HCT116 (cell line): ENCODE measurements around the gene LRRC4C. TPM values are rescaled to one million over a fixed set of nuclear protein-coding genes. Genes with fewer than 3 reads are reported as not detected.

Source experiments
- ATAC-seq: fragments of 200-7000 bp; cut with Tn5 transposase; 2 replicates; pipeline ENCODE4 v1.9.1; 2020; ENCODE audit warnings: mild to moderate bottlenecking, moderate library complexity
- BruUV-seq: library from RNA; stranded (reverse); fragments of 400-500 nt; replicated peaks from 2 replicates; lab custom pipeline; 2021; lab: Mats Ljungman, UMichigan
- CTCF ChIA-PET: fragments of 300-600 bp; sonication (Branson Sonifier 250); formaldehyde crosslinking; loops from one replicate; lab custom pipeline; 2021; ENCODE audit warnings: antibody characterized with exemption; lab: Charles Lee
- POLR2A ChIA-PET: fragments of 300-600, 350-600 bp; sonication (Branson Sonifier 250); formaldehyde crosslinking; loops from one replicate; lab custom pipeline; 2021; ENCODE audit warnings: antibody characterized with exemption; lab: Charles Lee
- RAD21 ChIA-PET, 2 experiments: fragments of 300-600 bp; sonication (Branson Sonifier 250); formaldehyde crosslinking; loops; one replicate each; lab custom pipeline; 2023; ENCODE audit warnings: low total read pairs in 2 of 2; ENCODE audit not compliant: uncharacterized antibody in 2 of 2, unreplicated experiment in 2 of 2, low non-redundant PET in 1 of 2; lab: Charles Lee
- DNase-seq: peaks from one replicate; pipeline ENCODE4 v3.0.0-alpha.2; 2010; ENCODE audit warnings: low read depth, low spot score
- H2AFZ ChIP-seq: fragments of 200-600 bp; shearing (Covaris generic), sonication (generic); 2 replicates; pipeline ENCODE4 v1.6.1; 2017; ENCODE audit warnings: low read depth, mixed run types, mixed read lengths, antibody characterized with exemption, low read length; ENCODE audit not compliant: poor library complexity, severe bottlenecking
- H3K27ac ChIP-seq: 2 replicates; pipeline ENCODE4 v1.5.1; 2012; ENCODE audit warnings: low read depth, low read length
- H3K27me3 ChIP-seq: fragments of 200-600 bp; sonication (generic); 2 replicates; pipeline ENCODE4 v1.6.1; 2016; ENCODE audit warnings: mixed run types, low read length, mixed read lengths; ENCODE audit not compliant: insufficient read depth
- H3K36me3 ChIP-seq, 2 experiments: fragments of 200-500 bp in 1 of 2; fragments of 200-600 bp in 1 of 2; sonication (Bioruptor generic) in 1 of 2; sonication (generic) in 1 of 2; 2 replicates each; pipeline versions ENCODE4 v1.5.1 to v1.6.1; 2014 to 2016; ENCODE audit warnings: low read length in 2 of 2, inconsistent platforms in 1 of 2, mixed read lengths in 1 of 2, mixed run types in 1 of 2; ENCODE audit not compliant: insufficient read depth in 2 of 2, control insufficient read depth in 1 of 2
- H3K4me1 ChIP-seq, 2 experiments: fragments of 200-600 bp in 1 of 2; sonication (generic) in 1 of 2; 2 replicates each; pipeline versions ENCODE4 v1.5.1 to v1.6.1; 2012 to 2017; ENCODE audit warnings: low read length in 2 of 2, inconsistent platforms in 1 of 2, mild to moderate bottlenecking in 1 of 2, mixed read lengths in 1 of 2, mixed run types in 1 of 2, moderate library complexity in 1 of 2; ENCODE audit not compliant: insufficient read depth in 2 of 2, control insufficient read depth in 1 of 2
- H3K4me2 ChIP-seq: fragments of 200-600 bp; sonication (generic); 2 replicates; pipeline ENCODE4 v1.6.1; 2017; ENCODE audit warnings: mixed run types, low read length, mixed read lengths
- H3K4me3 ChIP-seq, 2 experiments: fragments of 200-600 bp in 1 of 2; sonication (generic) in 1 of 2; replicated peaks in 1 of 2; 2 replicates each; pipeline ENCODE4 v1.5.1; 2011 to 2016; ENCODE audit warnings: low read length in 2 of 2, control low read depth in 1 of 2, low read depth in 1 of 2, mild to moderate bottlenecking in 1 of 2, mixed read lengths in 1 of 2, mixed run types in 1 of 2
- H3K79me2 ChIP-seq: fragments of 200-600 bp; sonication (generic); 2 replicates; pipeline ENCODE4 v1.6.1; 2017; ENCODE audit warnings: mild to moderate bottlenecking, mixed run types, low read length, moderate library complexity, mixed read lengths; ENCODE audit not compliant: insufficient read depth
- H3K9ac ChIP-seq: fragments of 200-600 bp; sonication (generic); 2 replicates; pipeline ENCODE4 v1.6.1; 2016; ENCODE audit warnings: low read length, mixed read lengths
- H3K9me2 ChIP-seq: fragments of 200-600 bp; sonication (generic), shearing (Covaris generic); 2 replicates; pipeline ENCODE4 v1.6.1; 2017; ENCODE audit warnings: mixed run types, mild to moderate bottlenecking, moderate library complexity; ENCODE audit not compliant: insufficient read depth
- H3K9me3 ChIP-seq, 2 experiments: fragments of 200-500 bp in 1 of 2; fragments of 200-600 bp in 1 of 2; sonication (Bioruptor generic) in 1 of 2; sonication (generic) in 1 of 2; 2 replicates each; pipeline ENCODE4 v1.6.1; 2014 to 2017; ENCODE audit warnings: low read length in 2 of 2, mixed read lengths in 2 of 2, inconsistent platforms in 1 of 2, low read depth in 1 of 2, mild to moderate bottlenecking in 1 of 2, mixed run types in 1 of 2, moderate library complexity in 1 of 2; ENCODE audit not compliant: control insufficient read depth in 1 of 2, insufficient read depth in 1 of 2
- H4K20me1 ChIP-seq: fragments of 200-600 bp; sonication (generic), shearing (Covaris generic); 2 replicates; pipeline ENCODE4 v1.6.1; 2017; ENCODE audit warnings: mixed run types, mild to moderate bottlenecking, moderate library complexity; ENCODE audit not compliant: insufficient read depth
- CTCF ChIP-seq, 3 experiments: fragments of 200-600 bp in 1 of 3; sonication (generic) in 1 of 3; IDR thresholded peaks in 2 of 3; conservative IDR thresholded peaks in 1 of 3; 2 replicates each; pipeline ENCODE4 v1.5.1; 2012 to 2017; ENCODE audit warnings: low read depth in 2 of 3, low read length in 2 of 3, antibody characterized with exemption in 1 of 3, borderline replicate concordance in 1 of 3, control low read depth in 1 of 3, mild to moderate bottlenecking in 1 of 3, mixed read lengths in 1 of 3, mixed run types in 1 of 3, moderate library complexity in 1 of 3; ENCODE audit not compliant: insufficient read depth in 1 of 3
- EGR1 ChIP-seq: IDR thresholded peaks from 2 replicates; pipeline ENCODE4 v1.6.1; 2012; ENCODE audit warnings: low read depth
- EZH2 ChIP-seq: fragments of 200-600 bp; sonication (generic); IDR thresholded peaks from 2 replicates; pipeline ENCODE4 v1.6.1; 2017; ENCODE audit warnings: antibody characterized with exemption, mixed run types
- JUND ChIP-seq: IDR thresholded peaks from 2 replicates; pipeline ENCODE4 v1.6.1; 2012
- YY1 ChIP-seq: IDR thresholded peaks from 2 replicates; pipeline ENCODE4 v1.6.1; 2011; ENCODE audit warnings: low read length, low read depth, moderate library complexity, mild to moderate bottlenecking; ENCODE audit not compliant: insufficient replicate concordance; ENCODE audit errors: extremely low read depth
- intact Hi-C: fragments of 100-400 bp; cut with micrococcal nuclease; formaldehyde crosslinking; loops from 2 replicates; pipeline ENCODE4 v1.10.0; 2022
- total RNA-seq: library from RNA; stranded (reverse); gene quantifications from one replicate; pipeline ENCODE4 v1.2.1, GENCODE V29; 2021; ENCODE audit not compliant: unreplicated experiment

The LRRC4C gene
- total RNA-seq, 1 experiment from 2014 or later, result not detected

GRCh38 chr11:40716344-40717130 lies 742.9 kb downstream of the LRRC4C start:
- intact Hi-C loops, result no loop called here
- no peak overlapping the region for H3K27ac ChIP-seq
- RAD21 ChIA-PET, result no interaction called here
- no peaks in the 10 kb centered on the region for H3K27me3 ChIP-seq
- H3K79me2 ChIP-seq, result no peaks in the 10 kb centered on the region
- H4K20me1 ChIP-seq, result no peaks in the 10 kb centered on the region
- CTCF ChIA-PET, result no interaction called here
- no peak overlapping the region for H3K4me3 ChIP-seq
- DNase-seq, result no peak
- H3K9ac ChIP-seq, result no peak overlapping the region
- POLR2A ChIA-PET, result no interaction called here
- H3K9me2 ChIP-seq, result no peaks in the 10 kb centered on the region
- H3K9me3 ChIP-seq, result peaks cover 4 to 13% of the 10 kb centered on the region in 2 experiments; a peak in 2 of 4 replicates
- no TSS peak for BruUV-seq
- no peak overlapping the region for H3K4me2 ChIP-seq
- TF ChIP-seq EGR1 (no peak), YY1 (no peak), CTCF (IDR thresholded peaks at IDR 0.05 in 2 of 3, conservative IDR thresholded peaks at IDR 0.05 in 1 of 3; ENCODE audit: borderline replicate concordance in 1 of 3, insufficient read depth in 1 of 3, low read depth in 2 of 3, low read length in 2 of 3) (no peak)
- no peaks in the 10 kb centered on the region for H3K36me3 ChIP-seq
- ATAC-seq, result no peak
- no peak overlapping the region for H2AFZ ChIP-seq
- no peaks in the 10 kb centered on the region for H3K4me1 ChIP-seq

- H3K36me3 ChIP-seq, result no peaks in the 10 kb centered on the region
- intact Hi-C loops, result no loop called here
- ChIA-PET POLR2A (no interaction called here), RAD21 (no interaction called here), CTCF (no interaction called here)
- no peak overlapping the region for H3K4me3 ChIP-seq
- H3K27me3 ChIP-seq, result no peaks in the 10 kb centered on the region
- H3K9me3 ChIP-seq, result peaks cover 0 to 5% of the 10 kb centered on the region in 2 experiments; a peak in 2 of 4 replicates
- ATAC-seq (no peak), DNase-seq (no peak)
- no peaks in the 10 kb centered on the region for H3K79me2 ChIP-seq
- no peak for TF ChIP-seq EZH2
- TF ChIP-seq JUND, result no peak
- H3K9me2 ChIP-seq, result no peaks in the 10 kb centered on the region
- no peak overlapping the region for H3K4me2 ChIP-seq
- no peak overlapping the region for H3K27ac ChIP-seq
- H3K9ac ChIP-seq, result no peak overlapping the region
- no peak overlapping the region for H2AFZ ChIP-seq
- no peaks in the 10 kb centered on the region for H3K4me1 ChIP-seq
- H4K20me1 ChIP-seq, result no peaks in the 10 kb centered on the region
- no TSS peak for BruUV-seq
Measured at GRCh38 chr11:40713083-40713482, 746.4 kb downstream of the LRRC4C start.
